NCI-H1092 (cell line): ENCODE data around the gene SLC2A4RG.

Experiments used
- DNase-seq: peaks from one replicate; lab custom pipeline; 2025; lab: John Stamatoyannopoulos, UW

SLC2A4RG gene

DNA sequence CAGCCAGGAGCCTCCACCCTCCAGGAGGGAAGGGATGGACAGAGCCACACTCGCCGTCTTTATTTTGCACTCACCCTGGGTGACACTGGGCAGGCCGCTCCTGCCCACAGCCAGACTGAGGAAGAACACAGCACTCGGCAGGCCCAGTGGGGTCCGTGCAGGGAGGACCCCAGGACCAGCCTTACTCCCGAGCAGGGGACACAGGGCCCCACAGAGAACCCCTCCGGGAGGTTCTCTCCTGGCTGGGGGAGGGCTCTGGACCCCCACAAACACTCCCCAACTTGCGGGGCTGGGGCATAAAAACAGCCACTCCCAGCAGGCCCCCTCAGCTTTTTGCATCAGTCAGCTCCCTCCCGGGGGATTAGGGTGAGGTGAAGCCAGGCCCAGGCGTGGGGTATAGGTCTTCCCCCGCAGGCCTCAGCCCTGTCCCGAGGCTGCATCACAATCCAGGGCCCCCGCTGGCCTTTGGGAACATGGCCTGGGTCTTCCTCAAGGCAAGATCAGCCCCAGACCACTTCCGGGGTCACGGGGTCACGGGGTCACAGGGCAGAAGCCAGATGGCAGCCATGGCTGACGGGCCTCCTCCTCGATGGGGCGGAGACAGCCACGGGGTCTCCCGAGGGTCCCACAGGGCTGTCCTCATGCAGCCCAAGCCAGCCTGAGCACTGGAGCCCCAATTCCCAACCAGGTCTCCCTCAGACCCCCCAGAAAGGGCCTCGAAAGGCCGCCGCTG lies 39.9 kb upstream of the SLC2A4RG start:
- no peak for DNase-seq

DNA sequence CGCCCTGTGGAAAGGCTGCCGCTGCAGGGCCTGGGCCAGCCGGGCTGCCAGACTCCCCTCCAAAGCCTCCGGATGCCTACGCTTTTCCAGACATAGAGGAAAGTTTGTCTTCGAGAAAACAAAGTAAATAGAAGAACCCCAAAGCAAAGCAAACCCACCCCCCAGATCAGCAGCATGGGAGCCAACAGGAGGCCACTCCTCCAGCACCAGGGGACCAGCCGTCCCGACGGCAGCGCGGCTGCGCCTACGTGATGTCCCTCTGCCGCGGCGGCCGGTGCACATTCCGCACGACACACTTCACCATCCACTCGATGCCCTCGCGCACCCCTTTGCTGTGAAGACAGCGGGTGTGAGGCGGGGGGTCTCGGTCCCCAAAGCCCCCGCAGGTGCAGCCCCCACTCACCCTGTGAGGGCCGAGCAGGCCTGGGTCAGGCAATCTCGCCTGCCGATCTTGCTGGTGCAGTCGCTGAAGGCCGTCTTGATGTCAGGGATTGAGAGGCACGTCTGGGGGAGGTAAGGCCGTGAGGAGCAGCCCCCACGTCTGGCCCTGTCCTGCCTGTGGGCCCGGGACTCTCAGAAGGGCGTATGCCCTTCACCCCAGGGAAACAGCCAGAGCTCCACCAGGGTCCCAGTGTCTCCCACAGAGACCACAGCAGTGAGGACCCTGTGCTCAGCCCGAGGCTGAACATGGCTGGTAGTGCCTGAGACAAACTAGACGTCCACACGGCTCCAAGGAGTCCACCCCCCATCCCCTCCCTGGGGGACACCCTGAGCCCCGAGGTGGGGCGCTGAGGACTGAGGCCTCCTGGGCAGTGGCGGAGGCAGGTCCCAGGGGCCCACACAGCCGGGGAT lies 39.2 kb upstream of the SLC2A4RG start:
- DNase-seq = no peak

DNA sequence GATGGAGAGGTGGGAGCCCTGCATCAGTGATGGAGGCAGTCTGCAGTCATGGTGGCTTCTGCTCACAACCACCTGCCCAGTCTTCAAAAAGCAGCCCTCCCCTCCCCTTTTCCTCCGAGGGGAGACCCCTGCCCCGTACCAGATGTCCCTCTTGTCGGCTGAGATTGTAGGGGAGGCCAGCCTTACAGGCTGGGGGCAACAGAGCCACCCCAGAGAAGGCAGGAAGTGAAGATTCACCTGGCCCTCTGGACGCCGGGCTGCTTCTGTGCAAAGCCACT lies 38.6 kb upstream of the SLC2A4RG start:
- DNase-seq = no peak

DNA sequence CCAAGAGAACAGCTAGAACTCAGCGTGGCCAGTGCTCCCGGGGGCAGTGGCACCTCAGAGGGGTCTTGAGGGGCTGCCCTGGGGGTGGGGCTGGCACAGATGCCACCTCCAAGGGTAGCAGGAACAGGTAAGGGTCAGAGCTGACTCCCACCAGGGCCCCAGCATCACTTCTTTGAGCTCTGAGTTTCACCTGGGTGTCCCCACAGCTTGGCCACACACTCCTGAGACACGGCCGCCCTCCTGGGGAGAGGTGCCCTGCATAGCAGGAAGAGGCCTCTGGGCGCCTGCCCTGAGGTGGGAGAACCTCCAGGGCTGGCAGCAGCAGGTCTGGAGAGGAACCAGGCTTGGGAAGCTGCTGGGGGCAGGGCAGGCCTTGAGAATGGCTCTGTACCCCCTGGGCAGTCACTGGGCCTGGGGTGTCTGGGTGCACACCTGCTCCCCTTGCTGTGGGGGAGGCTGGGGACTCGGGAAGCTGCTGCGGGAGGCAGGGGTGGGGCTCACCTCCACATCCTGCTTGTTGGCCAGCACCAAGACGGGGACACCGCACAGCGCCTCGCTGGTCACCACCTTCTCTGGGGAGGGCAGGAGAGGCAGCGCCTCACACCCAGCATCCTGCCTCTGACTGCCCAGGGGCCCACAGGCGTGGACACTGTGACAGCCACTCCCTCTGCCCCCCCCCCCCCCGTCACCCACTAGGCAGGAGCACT lies 38.1 kb upstream of the SLC2A4RG start:
- DNase-seq = no peak

DNA sequence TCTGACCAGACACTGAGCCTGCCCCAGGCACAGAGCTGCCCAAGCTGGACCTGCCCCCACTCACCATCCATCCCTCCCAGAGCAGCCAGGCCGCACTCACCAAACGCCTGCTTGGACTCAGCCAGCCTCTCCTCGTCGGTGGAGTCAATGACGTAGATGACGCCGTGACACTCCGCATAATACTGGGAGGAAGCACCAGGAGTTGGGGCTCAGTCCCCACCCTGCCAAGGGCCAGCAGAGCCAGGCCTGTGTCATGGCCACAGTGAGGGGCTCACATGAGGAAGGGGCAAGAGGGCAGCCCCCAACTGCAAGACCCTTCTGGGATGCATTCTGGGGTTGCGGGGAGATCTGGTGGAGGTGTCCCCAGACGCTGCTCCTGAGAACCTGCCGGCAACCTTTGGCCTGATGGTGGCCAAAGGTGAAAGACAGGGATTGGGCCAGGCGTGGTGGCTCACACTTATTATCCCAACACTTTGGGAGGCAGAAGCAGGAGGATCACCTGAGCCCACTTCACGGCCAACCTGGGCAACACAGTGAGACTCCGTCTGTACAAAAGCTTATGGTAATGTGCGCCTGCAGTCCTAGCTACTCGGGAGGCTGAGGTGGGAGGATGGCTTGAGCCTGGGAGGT lies 37.4 kb upstream of the SLC2A4RG start:
- DNase-seq = no peak

DNA sequence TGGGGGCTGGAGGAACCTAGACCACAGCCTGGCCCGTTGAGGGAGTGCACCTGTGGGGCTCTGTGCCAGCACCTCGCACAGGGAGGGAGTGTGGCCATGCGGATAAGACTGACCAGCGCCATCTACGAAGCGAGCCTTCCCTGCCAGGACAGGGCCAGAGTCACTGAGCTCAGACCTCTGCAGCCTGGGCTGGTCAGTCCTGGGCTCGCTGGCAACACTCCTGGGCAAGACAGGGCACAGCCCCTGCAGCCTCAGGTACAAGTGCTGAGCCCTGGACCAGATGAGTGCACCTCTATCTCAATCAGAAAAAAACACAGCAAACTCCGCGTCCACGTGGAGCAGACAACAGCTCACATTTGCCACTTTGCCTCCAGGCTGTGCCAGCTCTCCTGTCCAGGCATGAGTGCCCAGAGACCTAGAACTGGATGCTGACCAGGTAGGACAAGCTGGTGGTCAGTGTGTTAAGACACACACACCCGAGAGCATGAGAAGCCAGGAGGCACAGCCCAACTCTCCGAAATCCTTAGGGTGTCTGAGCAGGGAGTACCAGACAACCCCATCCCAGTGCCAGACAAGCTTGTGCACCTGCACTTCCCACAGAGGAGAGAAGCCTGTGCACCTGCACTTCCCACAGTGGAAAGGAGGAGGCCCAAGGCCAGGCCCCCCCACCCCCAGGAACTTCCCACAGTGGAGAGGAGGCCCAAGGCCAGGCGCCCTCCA lies 36.7 kb upstream of the SLC2A4RG start:
- DNase-seq = no peak

DNA sequence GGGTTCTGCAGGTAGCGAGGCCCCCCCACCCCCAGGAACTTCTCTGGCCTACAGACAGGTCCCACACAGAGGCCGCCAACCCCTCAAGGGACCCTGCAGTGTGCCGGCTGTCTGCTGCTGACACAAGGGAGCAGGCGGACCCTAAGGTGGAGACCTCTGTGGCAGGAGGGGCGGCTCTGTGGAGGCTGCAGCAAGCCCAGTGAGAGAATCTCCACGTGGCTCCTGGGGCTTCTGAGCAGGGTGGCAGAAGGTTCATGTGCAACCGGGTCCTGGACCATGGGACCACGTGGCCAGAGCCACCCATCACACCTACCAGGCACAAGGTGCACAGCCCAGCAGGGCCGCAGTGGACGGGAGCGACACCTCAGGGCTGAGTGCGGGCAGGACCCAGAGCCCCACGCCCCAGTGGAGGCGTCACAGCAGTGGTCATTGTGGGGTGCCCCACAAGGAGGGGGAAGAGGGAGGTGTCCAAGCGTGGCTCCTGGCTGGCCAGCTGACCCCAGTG lies 36.1 kb upstream of the SLC2A4RG start:
- no peak for DNase-seq

DNA sequence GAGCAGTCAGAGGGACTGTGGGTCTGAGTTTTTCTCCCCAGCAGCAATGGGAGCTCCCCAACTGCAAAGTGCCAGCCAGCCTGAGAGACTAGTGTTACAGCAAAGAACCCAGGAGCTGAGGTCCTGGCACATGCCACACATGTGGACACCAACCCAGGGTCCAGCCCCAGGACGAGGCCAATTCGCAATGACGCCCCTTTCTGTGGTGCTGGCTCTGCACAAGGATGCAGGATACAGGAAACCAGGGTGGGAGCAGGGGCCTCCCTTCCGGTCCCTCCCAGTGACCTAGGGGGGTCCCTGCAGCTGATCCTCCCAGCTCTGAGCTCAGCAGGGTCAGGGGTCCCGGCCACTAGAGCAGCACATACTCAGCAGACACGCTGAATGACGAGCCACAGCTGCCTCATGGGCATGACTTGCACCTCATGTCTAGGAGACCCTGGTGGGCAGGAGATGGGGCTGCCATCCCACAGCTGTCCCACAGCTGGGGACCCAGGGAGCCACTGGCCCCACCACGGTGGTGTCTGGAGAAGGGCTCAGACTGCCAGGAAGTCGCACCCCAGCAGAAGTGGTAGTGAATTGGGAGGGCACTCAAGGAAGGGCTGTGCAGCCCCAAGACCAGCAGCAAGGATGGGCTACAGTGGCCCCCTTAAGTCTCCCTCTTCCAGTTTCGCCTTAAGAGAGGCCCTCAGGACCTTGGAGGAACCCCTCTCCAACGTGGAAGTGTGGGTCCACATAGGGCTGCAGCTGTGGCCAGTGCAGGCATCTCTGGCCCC lies 35.4 kb upstream of the SLC2A4RG start:
- DNase-seq = no peak

DNA sequence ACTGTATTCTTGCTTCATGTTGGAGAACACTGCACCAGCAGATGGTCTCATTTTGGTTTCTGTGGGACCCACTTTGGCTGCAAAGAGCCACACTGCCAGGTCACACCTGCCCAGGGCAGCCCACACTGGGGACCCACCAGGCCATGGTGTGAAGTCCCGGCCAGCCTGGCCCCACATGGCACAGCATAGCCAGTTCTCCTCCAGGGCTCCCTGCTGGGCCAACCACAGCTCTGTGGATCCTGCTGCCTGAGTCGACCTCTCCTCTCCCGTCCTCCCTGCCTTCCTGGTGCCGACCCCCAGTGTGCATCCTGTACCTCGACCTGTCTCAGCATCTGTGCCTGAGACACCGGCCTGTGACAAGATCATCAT lies 34.8 kb upstream of the SLC2A4RG start:
- DNase-seq = no peak

DNA sequence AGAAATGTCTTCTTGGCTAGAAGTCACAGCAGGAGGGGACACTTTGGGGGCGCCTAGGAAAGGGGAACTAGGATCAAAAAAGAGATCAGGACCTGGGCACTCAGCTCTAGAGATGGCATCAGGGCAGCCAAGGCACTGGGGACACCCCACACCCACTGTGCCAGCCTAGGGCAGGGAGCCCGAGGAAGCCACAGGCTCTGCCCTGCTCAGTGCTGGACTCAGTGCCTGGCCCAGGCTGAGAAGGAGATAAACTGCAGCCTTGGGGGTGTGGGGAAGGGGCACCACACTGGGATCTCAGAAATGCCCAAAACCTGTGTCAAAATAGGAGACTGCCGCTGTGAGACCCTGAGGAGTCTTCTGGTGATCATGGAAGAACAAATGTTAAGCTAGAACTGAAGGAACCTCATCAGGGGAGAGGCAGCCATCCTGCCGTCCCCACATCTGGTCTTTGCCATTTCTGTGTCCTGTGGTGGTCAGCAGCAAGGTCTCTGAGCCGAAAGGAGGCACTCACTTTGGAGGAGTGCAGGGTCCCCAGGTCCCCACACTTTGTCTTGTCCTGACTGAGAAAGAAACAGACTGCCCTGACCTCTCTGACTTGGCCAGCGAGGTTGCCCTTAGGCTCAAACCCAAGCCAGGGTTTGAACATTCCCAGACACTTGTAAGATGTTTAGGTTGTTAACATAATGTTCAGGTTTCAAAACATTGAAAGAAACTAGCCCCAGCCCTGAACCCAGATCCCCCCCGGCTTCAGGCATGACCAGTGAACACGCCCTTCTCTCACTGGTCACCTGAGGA lies 34.1 kb upstream of the SLC2A4RG start:
- no peak for DNase-seq

DNA sequence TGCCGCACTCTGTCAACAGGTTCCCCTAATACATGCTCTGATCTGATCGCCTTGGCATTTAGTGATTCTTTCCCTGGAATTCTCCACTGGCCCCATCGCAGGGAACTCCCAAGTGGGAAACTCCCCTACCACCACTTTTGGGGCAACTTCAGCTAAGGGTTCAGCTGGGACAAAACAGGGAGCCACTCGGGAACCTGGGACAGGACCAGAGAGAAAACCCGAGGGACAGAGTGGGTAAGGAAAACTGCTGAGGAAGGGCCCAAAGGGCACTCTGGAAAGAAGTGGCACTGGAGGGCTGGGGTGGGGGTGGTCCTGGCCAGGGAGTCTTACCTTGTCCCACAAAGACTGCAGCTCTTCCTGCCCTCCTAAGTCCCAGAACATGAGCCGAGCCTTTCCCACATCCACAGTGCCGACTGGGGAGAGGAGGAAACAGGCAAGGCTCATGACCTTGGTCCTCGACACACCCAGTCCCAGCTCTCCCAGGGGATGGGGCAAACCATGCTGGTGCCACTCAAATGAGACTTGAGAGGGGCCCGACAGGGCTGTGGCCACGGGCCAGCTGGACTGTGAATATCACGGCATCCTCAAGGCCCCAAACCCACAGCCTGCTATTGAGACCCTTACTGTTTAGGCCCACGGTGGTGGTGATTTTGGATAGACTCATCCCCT lies 33.4 kb upstream of the SLC2A4RG start:
- no peak for DNase-seq

DNA sequence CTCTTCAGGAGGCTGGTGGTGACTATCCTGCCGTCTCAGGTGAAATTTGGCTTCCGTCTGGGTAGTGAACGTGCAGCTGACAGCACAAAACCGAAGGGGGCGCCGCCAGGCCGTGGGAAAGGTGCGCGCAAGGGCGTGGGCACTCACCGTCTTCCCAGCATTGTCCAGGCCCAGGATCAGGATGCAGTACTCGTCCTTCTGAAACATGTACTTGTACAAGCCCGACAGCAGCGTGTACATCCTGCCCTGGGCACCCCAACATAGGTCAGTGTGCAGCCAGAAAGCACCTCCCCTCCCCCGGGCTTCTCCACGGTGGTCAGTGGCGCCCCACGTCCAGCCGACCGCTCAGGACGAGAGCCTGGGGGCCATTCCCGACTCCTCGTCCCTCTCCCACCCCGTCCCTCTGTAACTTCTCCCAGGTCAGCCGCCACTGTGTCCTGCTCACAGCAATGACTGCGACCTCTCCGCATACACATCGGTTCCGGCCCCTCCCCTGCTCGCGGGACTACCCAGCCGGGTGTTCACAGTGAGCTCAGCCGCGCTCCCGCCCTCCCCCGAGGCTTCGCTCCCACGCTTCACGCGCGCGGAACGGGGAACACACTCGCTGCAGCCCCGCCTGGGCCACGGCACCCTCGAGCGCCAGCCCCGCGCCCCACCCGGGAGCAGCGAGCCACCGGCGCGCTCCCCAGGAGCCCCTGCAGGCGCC lies 32.6 kb upstream of the SLC2A4RG start:
- no peak for DNase-seq

DNA sequence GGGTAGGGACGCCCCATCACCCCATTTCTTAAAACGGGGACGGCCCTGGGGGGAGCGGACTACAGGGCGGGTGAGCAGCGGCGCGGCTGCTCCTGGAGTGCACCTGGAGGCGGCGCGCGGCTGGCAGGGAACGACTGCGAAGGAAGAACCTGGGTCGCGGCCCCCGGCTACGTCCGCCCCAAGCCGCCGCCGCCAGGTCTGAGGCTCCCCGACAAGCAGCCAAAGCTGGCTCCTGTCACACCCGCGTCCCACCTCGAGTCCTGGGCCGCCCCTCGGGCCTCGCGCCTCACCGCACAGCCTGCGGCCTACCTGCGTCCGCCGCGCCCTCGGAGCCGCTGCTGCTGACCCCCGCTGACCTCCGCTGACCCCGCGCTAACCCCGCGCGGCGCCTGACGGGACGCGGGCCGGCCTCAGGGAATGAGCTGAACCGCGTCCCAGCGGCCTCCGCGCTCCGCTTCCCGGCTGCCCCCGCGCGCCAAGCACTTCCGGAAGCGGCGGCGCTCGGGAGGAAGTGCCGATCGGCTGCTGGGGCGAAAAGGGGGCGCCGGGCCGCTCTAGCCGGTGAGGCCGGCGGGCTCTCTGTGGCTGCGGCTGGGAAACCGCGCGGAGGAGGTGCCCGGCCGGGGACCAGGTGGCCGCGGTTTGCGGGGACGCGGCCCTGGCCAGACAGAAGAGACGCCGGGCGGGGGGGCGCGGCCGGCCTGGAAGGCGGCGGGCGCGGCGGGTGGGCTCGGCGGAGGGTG lies 31.8 kb upstream of the SLC2A4RG start, which contains the start of the genes ARFRP1 and ZGPAT:
ARFRP1 (minus strand) TSS at position 419 of the 743 bp plus-strand sequence. CDS start 885 bp downstream, outside the sequence.
ZGPAT (plus strand) TSS at position 482 of the 743 bp plus-strand sequence. CDS start 542 bp downstream, outside the sequence.
- peak; percentile 80 for DNase-seq

DNA sequence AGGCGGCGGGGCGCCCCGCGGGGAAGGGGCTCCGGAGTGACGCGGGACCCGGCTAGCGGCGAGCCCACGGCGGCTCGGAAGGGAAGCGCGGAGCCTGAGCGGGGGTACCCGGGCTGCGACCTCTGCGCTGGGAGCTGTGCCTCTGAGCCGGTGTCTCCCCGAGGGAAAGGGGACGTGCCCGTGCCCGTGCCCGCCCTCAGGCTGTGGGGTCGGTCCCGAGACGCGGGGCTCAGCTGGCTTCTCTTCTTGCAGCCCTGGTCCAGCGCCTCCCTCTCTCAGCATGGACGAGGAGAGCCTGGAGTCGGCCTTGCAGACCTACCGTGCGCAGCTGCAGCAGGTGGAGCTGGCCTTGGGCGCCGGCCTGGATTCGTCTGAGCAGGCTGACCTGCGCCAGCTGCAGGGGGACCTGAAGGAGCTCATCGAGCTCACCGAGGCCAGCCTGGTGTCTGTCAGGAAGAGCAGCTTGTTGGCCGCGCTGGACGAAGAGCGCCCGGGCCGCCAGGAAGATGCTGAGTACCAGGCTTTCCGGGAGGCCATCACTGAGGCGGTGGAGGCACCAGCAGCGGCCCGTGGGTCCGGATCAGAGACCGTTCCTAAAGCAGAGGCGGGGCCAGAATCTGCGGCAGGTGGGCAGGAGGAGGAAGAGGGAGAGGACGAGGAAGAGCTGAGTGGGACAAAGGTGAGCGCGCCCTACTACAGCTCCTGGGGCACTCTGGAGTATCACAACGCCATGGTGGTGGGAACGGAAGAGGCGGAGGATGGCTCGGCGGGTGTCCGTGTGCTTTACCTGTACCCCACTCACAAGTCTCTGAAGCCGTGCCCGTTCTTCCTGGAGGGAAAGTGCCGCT lies 31.1 kb upstream of the SLC2A4RG start:
- no peak for DNase-seq

DNA sequence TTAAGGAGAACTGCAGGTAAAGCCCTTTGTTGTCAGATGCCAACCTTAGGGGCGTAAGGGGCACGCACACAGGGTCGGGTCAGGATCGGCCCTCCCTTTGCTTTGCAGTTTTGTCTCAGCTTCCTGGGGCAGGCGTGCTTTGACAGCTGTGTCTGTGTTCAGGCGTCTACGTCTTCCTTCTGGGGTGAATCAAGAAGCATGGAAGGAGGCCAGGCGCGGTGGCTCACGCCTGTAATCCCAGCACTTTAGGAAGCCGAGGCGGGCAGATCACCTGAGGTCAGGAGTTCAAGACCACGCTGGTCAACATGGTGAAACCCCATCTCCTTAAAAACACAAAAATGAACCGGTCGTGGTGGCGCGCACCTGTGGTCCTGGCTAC lies 30.4 kb upstream of the SLC2A4RG start:
- no peak for DNase-seq

DNA sequence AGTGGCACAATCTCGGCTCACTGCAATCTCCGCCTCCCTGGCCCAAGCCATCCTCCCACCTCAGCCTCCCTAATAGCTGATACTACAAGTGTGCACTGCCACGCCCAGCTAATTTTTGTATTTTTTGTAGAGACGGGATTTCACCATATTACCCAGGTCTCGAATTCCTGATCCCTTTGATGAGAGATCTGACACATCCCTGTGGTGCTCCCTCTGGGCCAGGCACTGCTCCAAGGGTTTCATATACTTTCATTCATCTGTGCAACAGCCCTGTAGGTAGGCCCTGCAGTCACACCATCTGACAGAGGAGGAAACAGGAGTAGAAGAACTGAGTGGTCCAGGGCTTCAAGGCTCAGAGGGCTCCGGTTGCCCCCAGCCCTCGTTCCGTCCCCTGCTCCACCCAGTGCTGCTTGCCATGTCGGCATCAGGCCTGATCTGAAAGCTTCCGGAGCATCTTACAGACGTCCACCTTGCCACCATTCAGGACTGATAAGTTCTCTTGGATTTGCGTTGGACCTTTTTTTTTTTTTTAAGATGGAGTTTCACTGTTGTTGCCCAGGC lies 28.4 kb upstream of the SLC2A4RG start:
- DNase-seq = no peak

DNA sequence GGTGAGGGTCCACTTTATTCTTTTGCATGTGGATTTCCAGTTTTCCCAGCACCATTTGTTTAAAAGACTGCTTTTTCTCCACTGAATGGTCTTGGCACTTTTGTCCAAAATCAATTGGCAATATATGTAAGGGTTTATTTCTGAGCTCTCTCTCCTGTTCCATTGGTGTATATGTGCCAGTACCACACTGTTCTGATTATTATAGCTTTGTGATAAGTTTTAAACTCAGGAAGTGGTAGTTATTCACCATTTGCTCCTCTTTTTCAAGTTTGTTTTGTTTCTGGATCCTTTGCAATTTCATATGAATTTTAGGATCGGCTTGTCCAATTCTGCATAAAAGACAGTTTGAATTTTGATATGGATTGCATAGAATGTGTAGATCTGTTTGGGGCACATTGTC lies 27.4 kb upstream of the SLC2A4RG start:
- no peak for DNase-seq
